ENCODE measurements around the gene IMPA2.

The IMPA2 gene

DNA sequence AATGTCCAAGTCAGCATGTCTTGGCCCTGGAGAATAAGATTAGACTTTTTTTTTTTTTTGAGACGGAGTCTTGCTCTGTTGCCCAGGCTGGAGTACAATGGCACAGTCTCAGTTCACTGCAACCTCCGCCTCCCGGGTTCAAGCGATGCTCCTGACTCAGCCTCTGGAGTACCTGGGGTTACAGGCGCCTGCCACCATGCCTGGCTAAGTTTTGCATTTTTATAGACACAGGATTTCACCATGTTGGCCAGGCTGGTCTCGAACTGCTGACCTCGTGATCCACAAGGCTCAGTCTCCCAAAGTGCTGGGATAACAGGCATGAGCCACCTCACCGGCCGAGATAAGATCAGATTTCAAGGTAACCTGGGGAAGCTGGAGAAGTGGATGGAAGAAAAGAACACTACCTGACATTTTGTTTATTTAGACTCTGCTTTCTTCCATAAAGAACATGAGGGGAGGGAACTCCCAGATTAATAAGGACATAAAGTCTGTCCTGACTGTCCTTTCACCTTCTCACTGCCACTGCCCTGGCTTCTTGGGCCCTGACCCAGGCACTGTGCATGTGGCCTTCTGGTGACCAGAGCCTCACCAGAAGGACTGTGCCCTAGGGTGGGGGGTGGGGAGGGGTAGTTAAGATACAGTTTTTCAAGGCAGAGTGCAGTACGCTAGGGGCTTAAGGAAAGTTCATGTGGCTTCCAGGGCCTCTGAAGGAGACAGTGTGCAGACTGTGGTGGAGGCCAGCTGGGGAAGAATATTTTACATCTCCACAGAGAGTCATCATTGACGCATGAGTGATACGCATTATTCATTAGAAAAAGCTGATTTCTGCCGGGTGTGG is 4.8 kb upstream of the IMPA2 start:
- Histone ChIP-seq H3K9me3 (ENCODE audit: control insufficient read depth, insufficient read depth, low read length) (no peaks in the 10 kb centered on the region), H3K4me1 (ENCODE audit: insufficient read depth, low read length) (peaks cover 3% of the 10 kb centered on the region; the same call in 1 of the 2 replicates), H3K9ac (ENCODE audit: low read depth, low read length) (no peak overlapping the region), H3K36me3 (ENCODE audit: insufficient read depth, low read length) (no peaks in the 10 kb centered on the region)

DNA sequence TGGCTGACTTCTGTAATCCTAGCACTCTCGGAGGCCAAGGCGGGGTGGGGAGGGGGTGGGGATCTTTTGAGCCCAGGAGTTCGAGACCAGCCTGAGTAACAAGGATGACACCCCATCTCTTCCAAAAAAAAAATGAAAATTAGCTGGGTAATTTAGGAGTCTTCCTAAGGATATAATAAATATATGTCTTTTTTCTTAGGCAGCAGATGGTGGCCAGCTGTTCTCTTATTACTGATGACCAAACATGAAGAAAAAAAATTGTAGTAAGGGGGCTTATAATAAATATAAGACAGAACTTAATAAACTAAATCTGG is 4.2 kb upstream of the IMPA2 start:
- peaks cover 3% of the 10 kb centered on the region; the same call in 1 of the 2 replicates for H3K4me1 ChIP-seq (ENCODE audit: insufficient read depth, low read length)
- no peaks in the 10 kb centered on the region for H3K36me3 ChIP-seq (ENCODE audit: insufficient read depth, low read length)
- no peak overlapping the region for H3K9ac ChIP-seq (ENCODE audit: low read depth, low read length)
- no peaks in the 10 kb centered on the region for H3K9me3 ChIP-seq (ENCODE audit: control insufficient read depth, insufficient read depth, low read length)

DNA sequence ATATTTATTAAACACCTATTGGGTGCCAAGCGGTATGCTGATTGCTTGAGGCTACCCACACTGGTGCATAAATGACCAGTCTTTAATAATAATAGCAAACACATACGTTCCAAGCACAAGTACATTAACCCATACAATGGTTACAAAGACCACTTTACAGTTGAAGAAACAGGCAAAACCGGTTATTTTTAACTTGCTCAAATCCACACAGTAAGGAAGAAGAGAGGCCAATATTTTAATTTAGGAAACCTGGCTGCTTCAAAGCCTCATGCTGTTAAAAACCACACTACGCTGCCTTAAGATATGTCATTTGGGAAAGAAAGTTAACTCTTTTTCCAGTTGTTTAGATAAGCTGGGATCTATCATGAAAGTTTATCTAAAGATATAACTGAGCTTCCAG is 2.4 kb upstream of the IMPA2 start:
- Histone ChIP-seq H3K9me3 (ENCODE audit: control insufficient read depth, insufficient read depth, low read length) (no peaks in the 10 kb centered on the region), H3K9ac (ENCODE audit: low read depth, low read length) (peak overlapping the region; percentile 22; the same call in 1 of the 2 replicates), H3K36me3 (ENCODE audit: insufficient read depth, low read length) (no peaks in the 10 kb centered on the region), H3K4me1 (ENCODE audit: insufficient read depth, low read length) (peaks cover 14% of the 10 kb centered on the region)

DNA sequence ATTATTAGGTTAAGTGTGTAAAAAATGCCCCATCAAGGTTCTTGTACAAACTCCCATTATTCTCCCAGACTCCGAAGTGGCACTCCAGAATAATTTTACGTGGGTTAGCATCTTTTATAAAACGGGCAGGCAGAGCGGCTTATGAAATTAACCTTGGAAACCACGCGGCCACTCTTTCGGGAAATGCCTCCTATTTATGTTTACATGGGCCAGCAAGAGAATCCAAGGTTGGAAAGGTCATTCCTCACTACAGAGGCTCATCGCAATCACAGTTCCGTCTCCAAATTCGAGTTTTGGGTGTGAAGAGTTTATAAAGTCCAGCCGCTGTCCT is 1.2 kb upstream of the IMPA2 start:
- H3K9me3 ChIP-seq (ENCODE audit: control insufficient read depth, insufficient read depth, low read length): no peaks in the 10 kb centered on the region
- H3K4me1 ChIP-seq (ENCODE audit: insufficient read depth, low read length): peaks cover 16% of the 10 kb centered on the region
- no peaks in the 10 kb centered on the region for H3K36me3 ChIP-seq (ENCODE audit: insufficient read depth, low read length)
- H3K9ac ChIP-seq (ENCODE audit: low read depth, low read length): peak overlapping the region; percentile 76

DNA sequence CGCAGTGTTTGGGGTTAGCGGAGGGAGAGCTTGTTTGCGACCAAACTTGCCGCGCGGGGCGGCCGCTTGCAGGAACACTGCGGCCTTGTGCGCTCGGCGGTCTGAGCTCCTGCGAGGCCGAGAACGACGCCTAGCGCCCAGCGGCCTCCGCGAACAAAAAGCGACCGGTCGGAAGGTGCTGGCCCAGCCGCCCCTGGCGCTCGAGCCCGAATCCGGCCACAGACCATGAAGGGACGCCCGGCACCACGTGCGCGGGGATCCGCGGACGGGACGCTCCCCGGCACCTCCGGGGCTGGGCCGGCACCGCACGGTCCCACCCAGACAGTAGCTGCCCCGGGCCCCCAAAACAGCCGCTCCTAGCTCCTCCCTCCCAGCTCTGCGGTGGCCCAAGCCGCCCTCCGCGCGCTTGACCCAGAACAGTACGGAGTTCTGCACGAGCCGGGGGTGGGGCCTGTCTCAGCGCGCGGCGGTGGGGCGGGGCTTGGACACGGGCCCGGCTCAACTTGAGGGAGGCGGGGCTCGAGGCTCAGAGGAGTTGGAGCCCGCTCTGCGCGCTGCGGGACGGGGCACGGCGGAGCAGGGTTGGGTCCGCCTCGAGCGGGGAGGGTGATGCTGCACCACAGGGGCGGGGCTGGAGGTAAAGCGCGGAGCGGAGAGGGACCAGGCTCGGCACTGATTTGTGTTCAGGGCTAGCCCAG is 664 bp upstream of the IMPA2 start:
- peak overlapping the region; percentile 76 for H3K9ac ChIP-seq (ENCODE audit: low read depth, low read length)
- H3K36me3 ChIP-seq (ENCODE audit: insufficient read depth, low read length): no peaks in the 10 kb centered on the region
- peaks cover 16% of the 10 kb centered on the region for H3K4me1 ChIP-seq (ENCODE audit: insufficient read depth, low read length)
- H3K9me3 ChIP-seq (ENCODE audit: control insufficient read depth, insufficient read depth, low read length): no peaks in the 10 kb centered on the region

DNA sequence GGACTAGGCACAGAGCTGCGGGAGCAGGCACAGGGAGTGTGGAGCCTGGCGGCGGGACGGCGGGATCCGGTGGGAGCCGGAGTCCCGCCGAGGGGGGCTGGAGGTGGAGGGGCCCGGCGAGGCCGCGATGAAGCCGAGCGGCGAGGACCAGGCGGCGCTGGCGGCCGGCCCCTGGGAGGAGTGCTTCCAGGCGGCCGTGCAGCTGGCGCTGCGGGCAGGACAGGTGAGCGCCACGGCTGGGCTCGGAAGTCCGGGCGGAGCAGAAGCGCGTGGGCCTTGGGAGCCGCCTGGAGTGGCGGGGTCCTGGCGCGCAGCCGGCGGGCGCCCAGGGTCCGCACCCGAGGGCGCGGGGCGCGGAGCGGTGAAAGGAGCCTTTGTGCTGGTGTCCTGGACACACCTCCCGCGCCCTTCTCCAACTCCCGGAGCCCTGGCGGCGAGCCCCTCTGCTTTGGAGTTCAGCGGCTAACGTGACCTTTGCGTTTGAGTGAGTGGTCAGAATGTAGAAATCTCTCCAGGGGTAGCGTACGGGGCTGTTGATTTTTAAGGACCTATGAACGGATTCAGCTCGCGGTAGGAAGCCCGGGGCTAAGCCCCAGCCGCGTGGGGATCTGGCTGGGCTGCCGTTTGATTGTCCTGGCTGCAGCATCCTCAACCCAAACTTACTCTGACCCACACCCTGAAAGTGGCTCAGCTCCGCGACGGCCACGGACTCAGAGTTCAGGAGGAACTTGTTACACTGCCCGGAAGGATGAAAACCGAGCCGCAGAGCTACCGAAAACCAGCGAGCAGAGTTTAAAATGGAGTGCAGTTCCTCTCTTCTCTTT is 448 bp downstream of the IMPA2 start:
- H3K9me3 ChIP-seq (ENCODE audit: control insufficient read depth, insufficient read depth, low read length): no peaks in the 10 kb centered on the region
- no peaks in the 10 kb centered on the region for H3K36me3 ChIP-seq (ENCODE audit: insufficient read depth, low read length)
- peak overlapping the region; percentile 84 for H3K9ac ChIP-seq (ENCODE audit: low read depth, low read length)
- peaks cover 16% of the 10 kb centered on the region for H3K4me1 ChIP-seq (ENCODE audit: insufficient read depth, low read length)

DNA sequence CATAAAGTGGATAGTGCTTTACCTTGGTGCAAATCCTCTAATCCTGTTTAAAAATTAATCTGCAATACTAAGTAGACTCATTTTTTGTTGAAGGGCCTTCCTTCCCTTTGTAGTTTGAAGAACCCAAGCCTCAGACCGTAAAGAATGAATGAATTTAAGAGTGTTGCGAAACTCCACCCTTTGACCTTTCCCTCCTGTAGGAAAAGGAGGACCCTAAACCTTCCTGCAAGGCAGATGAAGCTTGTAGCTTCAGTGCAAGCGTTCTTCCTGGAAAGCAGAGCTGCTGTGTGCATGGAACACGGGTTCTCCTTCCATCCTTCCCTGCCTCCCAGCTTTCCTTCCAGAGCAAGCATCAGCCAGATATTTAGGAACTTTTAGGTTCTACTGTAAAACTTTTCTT is 1.7 kb downstream of the IMPA2 start:
- H3K4me1 ChIP-seq (ENCODE audit: insufficient read depth, low read length): peaks cover 16% of the 10 kb centered on the region
- H3K9me3 ChIP-seq (ENCODE audit: control insufficient read depth, insufficient read depth, low read length): no peaks in the 10 kb centered on the region
- peak overlapping the region; percentile 84; the same call in 1 of the 2 replicates for H3K9ac ChIP-seq (ENCODE audit: low read depth, low read length)
- H3K36me3 ChIP-seq (ENCODE audit: insufficient read depth, low read length): no peaks in the 10 kb centered on the region

DNA sequence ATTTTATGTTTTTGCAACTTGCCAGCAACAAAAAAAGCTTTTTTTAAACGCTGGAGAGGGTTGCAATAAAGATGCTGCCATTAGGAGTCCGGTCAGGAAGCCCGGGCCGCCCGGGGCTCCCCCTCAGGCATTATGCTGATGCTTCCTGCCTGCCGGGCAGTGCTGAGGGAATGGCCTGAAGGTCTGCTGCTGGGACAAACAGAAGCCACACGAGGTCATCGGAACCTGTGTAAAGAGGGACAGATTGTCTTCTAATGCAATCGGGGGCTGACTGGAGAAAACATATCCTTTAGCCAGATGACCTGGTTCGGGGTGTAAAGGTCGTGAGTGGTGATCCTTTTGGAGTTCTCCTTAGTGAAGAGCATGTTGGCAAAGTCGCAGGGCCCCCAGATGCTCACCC is 2.3 kb downstream of the IMPA2 start:
- H3K9me3 ChIP-seq (ENCODE audit: control insufficient read depth, insufficient read depth, low read length): no peaks in the 10 kb centered on the region
- H3K36me3 ChIP-seq (ENCODE audit: insufficient read depth, low read length): no peaks in the 10 kb centered on the region
- H3K4me1 ChIP-seq (ENCODE audit: insufficient read depth, low read length): peaks cover 16% of the 10 kb centered on the region
- H3K9ac ChIP-seq (ENCODE audit: low read depth, low read length): no peak overlapping the region; the same call in 1 of the 2 replicates

DNA sequence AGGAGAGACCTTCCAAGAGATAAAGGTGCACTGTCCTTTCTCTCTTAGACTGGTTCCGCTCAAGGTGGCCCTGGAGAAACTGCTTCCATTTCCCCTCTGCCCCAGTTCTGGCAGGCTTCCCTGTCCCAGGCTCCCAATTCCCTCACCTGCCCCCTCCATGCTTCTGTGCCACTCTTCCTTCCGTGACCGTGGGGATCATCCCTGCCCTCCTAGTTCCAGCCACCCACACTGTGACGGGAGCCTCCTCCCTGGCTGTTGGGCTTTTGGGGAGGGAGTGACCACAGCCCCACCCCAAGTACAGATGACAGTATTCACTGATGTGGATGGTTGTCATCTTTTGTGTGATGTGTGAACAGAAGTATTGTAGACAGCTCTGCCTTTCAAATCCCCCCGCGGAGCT is 2.8 kb downstream of the IMPA2 start:
- H3K4me1 ChIP-seq (ENCODE audit: insufficient read depth, low read length): peaks cover 18% of the 10 kb centered on the region
- H3K9me3 ChIP-seq (ENCODE audit: control insufficient read depth, insufficient read depth, low read length): no peaks in the 10 kb centered on the region
- no peaks in the 10 kb centered on the region for H3K36me3 ChIP-seq (ENCODE audit: insufficient read depth, low read length)
- no peak overlapping the region for H3K9ac ChIP-seq (ENCODE audit: low read depth, low read length)

DNA sequence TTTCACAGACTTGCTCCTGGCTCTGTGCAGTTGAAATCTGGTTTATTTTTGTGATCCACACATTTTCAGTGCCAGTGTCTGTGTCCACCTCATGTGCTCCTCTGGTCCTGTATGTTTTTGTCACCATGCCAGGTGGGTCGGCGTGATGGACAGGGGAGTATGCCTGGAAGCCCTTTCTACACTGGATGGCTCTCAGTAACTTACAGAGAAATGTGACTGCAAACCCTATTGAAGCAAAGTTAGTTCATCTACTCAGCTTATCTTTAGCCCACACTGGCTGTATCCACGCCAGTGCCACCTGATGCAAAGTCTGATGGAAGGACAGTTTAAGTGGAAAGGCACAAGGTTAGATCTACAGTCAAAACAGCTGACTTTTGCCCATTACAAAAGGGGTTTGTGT is 4.3 kb downstream of the IMPA2 start:
- H3K4me1 ChIP-seq (ENCODE audit: insufficient read depth, low read length): peaks cover 26% of the 10 kb centered on the region
- H3K9me3 ChIP-seq (ENCODE audit: control insufficient read depth, insufficient read depth, low read length): no peaks in the 10 kb centered on the region
- no peak overlapping the region for H3K9ac ChIP-seq (ENCODE audit: low read depth, low read length)
- H3K36me3 ChIP-seq (ENCODE audit: insufficient read depth, low read length): no peaks in the 10 kb centered on the region

DNA sequence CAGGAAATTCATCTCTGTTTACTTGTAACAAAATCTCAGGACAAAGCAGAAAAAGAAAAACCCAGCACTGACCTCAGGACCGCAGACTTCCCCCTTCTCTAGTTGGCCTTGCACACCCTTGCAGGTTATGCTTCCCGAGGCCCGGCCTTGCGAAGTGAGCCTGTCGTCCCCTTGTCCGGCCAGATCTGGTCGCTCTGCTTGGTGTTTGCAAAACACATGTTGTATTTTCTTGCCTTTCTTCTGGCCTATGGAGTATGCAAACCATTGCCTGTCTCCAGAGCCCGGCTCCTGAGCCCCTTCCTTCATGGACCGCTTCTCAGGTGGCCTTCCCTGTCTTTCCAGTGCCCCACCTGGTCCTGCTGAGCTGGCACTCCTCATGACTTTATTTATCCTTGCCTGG is 4.8 kb downstream of the IMPA2 start:
- Histone ChIP-seq H3K9me3 (ENCODE audit: control insufficient read depth, insufficient read depth, low read length) (no peaks in the 10 kb centered on the region), H3K9ac (ENCODE audit: low read depth, low read length) (no peak overlapping the region), H3K4me1 (ENCODE audit: insufficient read depth, low read length) (peaks cover 26% of the 10 kb centered on the region), H3K36me3 (ENCODE audit: insufficient read depth, low read length) (no peaks in the 10 kb centered on the region)

DNA sequence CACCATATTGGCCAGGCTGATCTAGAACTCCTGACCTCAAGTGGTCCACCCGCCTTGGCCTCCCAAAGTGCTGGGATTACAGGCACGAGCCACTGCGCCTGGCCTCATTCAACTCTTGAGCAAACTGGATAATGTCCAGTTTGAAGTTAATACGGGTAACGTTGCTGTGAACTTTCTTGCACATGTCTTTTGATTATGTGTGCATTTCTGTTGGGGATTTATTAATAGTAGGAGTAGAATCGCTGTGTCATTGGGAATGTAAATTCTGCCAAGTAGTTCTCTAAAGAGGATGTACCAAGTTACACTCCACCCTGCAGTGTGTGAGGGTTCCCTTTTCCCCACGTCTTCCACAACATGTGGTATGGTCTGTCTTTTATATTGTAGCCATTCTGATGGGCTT is 6.2 kb downstream of the IMPA2 start:
- Histone ChIP-seq H3K36me3 (ENCODE audit: insufficient read depth, low read length) (no peaks in the 10 kb centered on the region), H3K4me1 (ENCODE audit: insufficient read depth, low read length) (peaks cover 26% of the 10 kb centered on the region), H3K9ac (ENCODE audit: low read depth, low read length) (no peak overlapping the region), H3K9me3 (ENCODE audit: control insufficient read depth, insufficient read depth, low read length) (no peaks in the 10 kb centered on the region)

DNA sequence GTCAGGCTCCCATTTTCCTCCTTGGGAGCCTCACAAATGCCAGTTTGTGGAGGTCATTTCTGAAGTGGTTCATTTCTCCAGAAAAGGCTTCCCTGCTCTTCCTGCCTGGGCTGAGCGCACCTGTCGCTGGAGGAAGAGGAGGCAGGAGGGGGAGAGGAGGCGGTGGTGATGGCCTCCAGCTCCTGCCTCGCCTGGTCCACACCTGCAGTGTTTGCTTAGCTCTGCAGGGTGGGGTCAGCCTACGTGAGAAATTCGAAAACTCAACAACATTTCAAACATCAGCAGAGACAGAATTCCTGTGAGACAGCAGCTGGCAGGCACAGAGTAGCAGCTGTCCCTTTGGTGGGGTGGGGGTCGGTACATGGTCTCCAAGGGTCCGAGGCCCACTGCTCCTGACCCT is 7.9 kb downstream of the IMPA2 start:
- Histone ChIP-seq H3K4me1 (ENCODE audit: insufficient read depth, low read length) (peaks cover 14% of the 10 kb centered on the region; the same call in 1 of the 2 replicates), H3K9me3 (ENCODE audit: control insufficient read depth, insufficient read depth, low read length) (no peaks in the 10 kb centered on the region), H3K36me3 (ENCODE audit: insufficient read depth, low read length) (no peaks in the 10 kb centered on the region), H3K9ac (ENCODE audit: low read depth, low read length) (no peak overlapping the region)

DNA sequence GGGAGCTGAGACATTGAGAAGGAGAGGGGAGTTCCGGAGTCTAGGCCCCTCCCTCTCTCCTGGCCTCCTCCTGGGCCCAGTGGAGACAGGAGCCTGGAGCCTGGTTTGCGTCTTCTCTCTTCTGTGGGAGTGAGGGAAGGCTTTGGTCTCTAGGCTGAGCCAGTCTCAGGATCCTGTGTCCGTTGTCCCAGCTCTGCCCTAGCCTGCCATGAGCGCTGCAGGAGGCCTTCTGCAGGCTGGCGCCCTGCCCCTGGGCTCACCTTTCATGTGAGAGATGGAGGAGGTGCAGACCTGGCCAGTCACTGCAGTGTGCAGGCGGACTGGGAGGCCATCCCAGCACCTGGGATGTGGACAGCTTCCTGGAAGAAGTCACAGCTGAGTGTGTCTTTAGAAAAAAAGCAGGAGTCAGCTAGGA is 8.7 kb downstream of the IMPA2 start:
- H3K4me1 ChIP-seq (ENCODE audit: insufficient read depth, low read length): peaks cover 20% of the 10 kb centered on the region
- H3K9me3 ChIP-seq (ENCODE audit: control insufficient read depth, insufficient read depth, low read length): no peaks in the 10 kb centered on the region
- H3K9ac ChIP-seq (ENCODE audit: low read depth, low read length): no peak overlapping the region
- H3K36me3 ChIP-seq (ENCODE audit: insufficient read depth, low read length): no peaks in the 10 kb centered on the region
